Measurements from ENCODE around the gene NBDY. TPM values are rescaled to one million over a fixed set of nuclear protein-coding genes. Genes with fewer than 3 reads are reported as not detected.

The NBDY gene
- total and polyA plus RNA-seq, 4 donors: 0.84 to 10.4 (median 5.2) TPM

DNA sequence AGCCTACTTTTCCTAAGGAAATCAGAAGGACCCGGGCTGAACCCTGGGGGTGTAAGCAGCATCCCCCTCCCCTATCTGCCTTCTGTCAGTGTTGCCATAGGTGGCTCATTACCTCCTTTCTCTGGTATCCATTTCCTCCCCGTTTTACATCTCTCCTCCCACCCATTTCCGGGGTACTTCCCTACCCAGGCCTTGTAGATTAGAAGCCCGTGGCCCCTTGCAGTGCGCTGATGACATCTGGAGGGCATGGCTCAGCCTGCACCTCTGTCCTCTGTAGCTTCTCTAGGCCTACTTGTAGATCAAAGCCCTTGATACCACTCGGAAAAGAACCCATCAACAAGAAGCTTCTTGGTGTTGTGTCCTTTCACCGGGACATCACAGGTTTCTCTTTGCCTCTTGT is 71.8 kb downstream of the NBDY start:
- DNase-seq (ENCODE audit: low spot score): no peak
- Histone ChIP-seq H3K27ac (ENCODE audit: low read depth in 1 of 2, low read length in 2 of 2) (no peak overlapping the region), H3K4me3 (ENCODE audit: low read depth in 1 of 3, low read length in 3 of 3) (no peak overlapping the region), H3K9ac (ENCODE audit: low read depth in 1 of 2, low read length in 2 of 2) (no peak overlapping the region), H3K4me1 (ENCODE audit: control insufficient read depth in 4 of 4, insufficient read depth in 4 of 4, low read length in 3 of 4) (peaks cover 0 to 37% (median 23%) of the 10 kb centered on the region in 4 donors), H3K27me3 (ENCODE audit: control insufficient read depth in 4 of 4, insufficient read depth in 4 of 4, low read length in 3 of 4) (no peaks in the 10 kb centered on the region), H3K9me3 (ENCODE audit: control insufficient read depth in 4 of 4, low read length in 3 of 4) (no peaks in the 10 kb centered on the region), H3K36me3 (ENCODE audit: control insufficient read depth in 4 of 4, insufficient read depth in 3 of 4, low read depth in 1 of 4, low read length in 3 of 4) (no peaks in the 10 kb centered on the region)
- no peak for TF ChIP-seq RAD21 (IDR thresholded peaks at IDR 0.05)
- TF ChIP-seq JUND (IDR thresholded peaks at IDR 0.05): no peak
- TF ChIP-seq EGR1 (IDR thresholded peaks at IDR 0.05; ENCODE audit: low read depth in 2 of 2): no peak
- no peak for TF ChIP-seq TAF1 (conservative IDR thresholded peaks at IDR 0.05)
- no peak for TF ChIP-seq ZBTB33 (IDR thresholded peaks at IDR 0.05)
- TF ChIP-seq SP1 (IDR thresholded peaks at IDR 0.05): no peak
- no peak for TF ChIP-seq NR2F2 (IDR thresholded peaks at IDR 0.05)
- TF ChIP-seq FOXA2 (IDR thresholded peaks at IDR 0.05): no peak
- TF ChIP-seq HNF4A (conservative IDR thresholded peaks at IDR 0.05): no peak
- no peak for TF ChIP-seq ATF3 (IDR thresholded peaks at IDR 0.05)
- no peak for TF ChIP-seq YY1 (IDR thresholded peaks at IDR 0.05)
- TF ChIP-seq GABPA (IDR thresholded peaks at IDR 0.05 in 1 of 2, conservative IDR thresholded peaks at IDR 0.05 in 1 of 2): no peak
- no peak for TF ChIP-seq HNF4G (IDR thresholded peaks at IDR 0.05)
- no peak for TF ChIP-seq FOXA1 (IDR thresholded peaks at IDR 0.05)
- TF ChIP-seq, protein P1, sequence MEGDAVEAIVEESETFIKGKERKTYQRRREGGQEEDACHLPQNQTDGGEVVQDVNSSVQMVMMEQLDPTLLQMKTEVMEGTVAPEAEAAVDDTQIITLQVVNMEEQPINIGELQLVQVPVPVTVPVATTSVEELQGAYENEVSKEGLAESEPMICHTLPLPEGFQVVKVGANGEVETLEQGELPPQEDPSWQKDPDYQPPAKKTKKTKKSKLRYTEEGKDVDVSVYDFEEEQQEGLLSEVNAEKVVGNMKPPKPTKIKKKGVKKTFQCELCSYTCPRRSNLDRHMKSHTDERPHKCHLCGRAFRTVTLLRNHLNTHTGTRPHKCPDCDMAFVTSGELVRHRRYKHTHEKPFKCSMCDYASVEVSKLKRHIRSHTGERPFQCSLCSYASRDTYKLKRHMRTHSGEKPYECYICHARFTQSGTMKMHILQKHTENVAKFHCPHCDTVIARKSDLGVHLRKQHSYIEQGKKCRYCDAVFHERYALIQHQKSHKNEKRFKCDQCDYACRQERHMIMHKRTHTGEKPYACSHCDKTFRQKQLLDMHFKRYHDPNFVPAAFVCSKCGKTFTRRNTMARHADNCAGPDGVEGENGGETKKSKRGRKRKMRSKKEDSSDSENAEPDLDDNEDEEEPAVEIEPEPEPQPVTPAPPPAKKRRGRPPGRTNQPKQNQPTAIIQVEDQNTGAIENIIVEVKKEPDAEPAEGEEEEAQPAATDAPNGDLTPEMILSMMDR (IDR thresholded peaks at IDR 0.05; ENCODE audit: low read depth, low read length, missing input control): no peak
- TF ChIP-seq, protein P2, sequence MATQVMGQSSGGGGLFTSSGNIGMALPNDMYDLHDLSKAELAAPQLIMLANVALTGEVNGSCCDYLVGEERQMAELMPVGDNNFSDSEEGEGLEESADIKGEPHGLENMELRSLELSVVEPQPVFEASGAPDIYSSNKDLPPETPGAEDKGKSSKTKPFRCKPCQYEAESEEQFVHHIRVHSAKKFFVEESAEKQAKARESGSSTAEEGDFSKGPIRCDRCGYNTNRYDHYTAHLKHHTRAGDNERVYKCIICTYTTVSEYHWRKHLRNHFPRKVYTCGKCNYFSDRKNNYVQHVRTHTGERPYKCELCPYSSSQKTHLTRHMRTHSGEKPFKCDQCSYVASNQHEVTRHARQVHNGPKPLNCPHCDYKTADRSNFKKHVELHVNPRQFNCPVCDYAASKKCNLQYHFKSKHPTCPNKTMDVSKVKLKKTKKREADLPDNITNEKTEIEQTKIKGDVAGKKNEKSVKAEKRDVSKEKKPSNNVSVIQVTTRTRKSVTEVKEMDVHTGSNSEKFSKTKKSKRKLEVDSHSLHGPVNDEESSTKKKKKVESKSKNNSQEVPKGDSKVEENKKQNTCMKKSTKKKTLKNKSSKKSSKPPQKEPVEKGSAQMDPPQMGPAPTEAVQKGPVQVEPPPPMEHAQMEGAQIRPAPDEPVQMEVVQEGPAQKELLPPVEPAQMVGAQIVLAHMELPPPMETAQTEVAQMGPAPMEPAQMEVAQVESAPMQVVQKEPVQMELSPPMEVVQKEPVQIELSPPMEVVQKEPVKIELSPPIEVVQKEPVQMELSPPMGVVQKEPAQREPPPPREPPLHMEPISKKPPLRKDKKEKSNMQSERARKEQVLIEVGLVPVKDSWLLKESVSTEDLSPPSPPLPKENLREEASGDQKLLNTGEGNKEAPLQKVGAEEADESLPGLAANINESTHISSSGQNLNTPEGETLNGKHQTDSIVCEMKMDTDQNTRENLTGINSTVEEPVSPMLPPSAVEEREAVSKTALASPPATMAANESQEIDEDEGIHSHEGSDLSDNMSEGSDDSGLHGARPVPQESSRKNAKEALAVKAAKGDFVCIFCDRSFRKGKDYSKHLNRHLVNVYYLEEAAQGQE (IDR thresholded peaks at IDR 0.05): no peak
- no peak for TF ChIP-seq RXRA (IDR thresholded peaks at IDR 0.05)
- no peak for TF ChIP-seq MAX (IDR thresholded peaks at IDR 0.05)
- whole genome bisulfite sequencing: 78% methylated on average over 7 of the region's 7 CpGs
